OCI-LY3 (cell line): Measurements from ENCODE around the gene PXN.

Experiments
- H2AFZ ChIP-seq: fragments of 200-600, 300-600 bp; shearing (Covaris generic); 2 replicates; pipeline ENCODE4 v1.6.0; 2014; ENCODE audit warnings: antibody characterized with exemption, low read depth, low read length
- H3K27ac ChIP-seq: fragments of 200-600, 300-600 bp; sonication (generic); 2 replicates; pipeline ENCODE4 v1.5.1; 2014; ENCODE audit warnings: mild to moderate bottlenecking, low read length, moderate library complexity, mixed read lengths
- H3K27me3 ChIP-seq: fragments of 200-600, 300-600 bp; sonication (generic); 2 replicates; pipeline ENCODE4 v1.6.1; 2014; ENCODE audit warnings: low read depth, low read length, mixed read lengths
- H3K36me3 ChIP-seq: fragments of 200-600, 300-600 bp; sonication (generic); replicated peaks from 2 replicates; pipeline ENCODE3; 2014; ENCODE audit warnings: low read depth, low read length, mixed read lengths
- H3K4me1 ChIP-seq: fragments of 300-600, 200-600 bp; sonication (generic); 2 replicates; pipeline ENCODE4 v1.6.1; 2014; ENCODE audit warnings: low read length, mixed read lengths
- H3K4me2 ChIP-seq: fragments of 200-600, 300-600 bp; sonication (generic); 2 replicates; pipeline ENCODE4 v1.6.1; 2014; ENCODE audit warnings: low read length, mixed read lengths
- H3K4me3 ChIP-seq: fragments of 300-600, 200-600 bp; sonication (generic); 2 replicates; pipeline ENCODE4 v1.5.1; 2014; ENCODE audit warnings: antibody characterized with exemption, mild to moderate bottlenecking, low read length, moderate library complexity
- H3K79me2 ChIP-seq: fragments of 300-600, 200-600 bp; shearing (Covaris generic); 2 replicates; pipeline ENCODE4 v1.6.1; 2014; ENCODE audit warnings: mild to moderate bottlenecking, low read length, mixed read lengths
- H3K9ac ChIP-seq: fragments of 300-600, 200-600 bp; shearing (Covaris generic); 2 replicates; pipeline ENCODE4 v1.6.0; 2014; ENCODE audit warnings: mild to moderate bottlenecking, low read length, moderate library complexity
- H3K9me3 ChIP-seq: fragments of 200-600, 300-600 bp; shearing (Covaris generic); 2 replicates; pipeline ENCODE4 v1.6.1; 2014; ENCODE audit warnings: low read length, mixed read lengths; ENCODE audit not compliant: insufficient read depth
- H4K20me1 ChIP-seq: fragments of 200-600, 300-600 bp; sonication (generic); 2 replicates; pipeline ENCODE4 v1.6.1; 2016; ENCODE audit warnings: low read length, mixed read lengths; ENCODE audit not compliant: insufficient read depth
- CTCF ChIP-seq: fragments of 200-600, 300-600 bp; sonication (generic); IDR thresholded peaks from 2 replicates; pipeline ENCODE4 v1.5.1; 2014; ENCODE audit warnings: antibody characterized with exemption, low read length, low read depth
- EZH2phosphoT487 ChIP-seq: fragments of 200-600 bp; shearing (Covaris generic); IDR thresholded peaks from 2 replicates; pipeline ENCODE4 v1.6.1; 2018; ENCODE audit warnings: antibody characterized with exemption, mixed run types, low read depth

PXN gene

DNA sequence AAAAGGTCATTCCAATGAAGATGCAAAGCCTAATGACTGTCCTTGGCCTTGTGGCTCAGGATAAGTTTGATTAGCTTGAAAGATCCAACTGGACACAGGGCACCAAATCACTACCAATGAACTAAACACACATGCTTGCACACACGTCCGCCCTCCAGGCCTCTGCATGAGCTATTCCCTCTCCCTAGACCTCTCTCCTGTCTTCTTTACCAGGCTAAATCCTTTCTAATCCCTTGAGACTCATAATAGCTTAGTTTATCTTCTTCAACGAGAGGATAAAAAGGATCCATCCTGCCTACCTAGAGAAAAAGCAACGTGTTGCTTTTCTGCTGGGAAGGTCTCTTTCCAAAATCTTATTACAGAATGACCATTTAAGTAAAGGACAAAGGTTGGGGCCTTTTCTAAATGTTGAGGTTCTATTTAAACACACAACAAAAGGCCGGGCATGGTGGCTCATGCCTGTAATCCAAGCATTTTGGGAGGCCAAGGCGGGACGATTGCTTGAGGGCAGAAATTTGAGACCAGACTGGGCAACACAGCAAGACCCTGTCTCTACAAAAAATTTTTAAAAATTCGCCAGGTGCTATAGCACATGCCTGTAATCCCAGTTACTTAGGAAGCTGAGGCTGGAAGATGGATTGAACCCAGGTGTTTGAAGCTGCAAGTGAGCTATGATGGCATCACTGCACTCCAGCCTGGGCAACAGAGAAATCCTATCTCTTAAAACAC lies 22.4 kb downstream of the PXN start:
- Histone ChIP-seq H3K79me2 (no peaks in the 10 kb centered on the region), H3K9ac (no peak overlapping the region), H2AFZ (no peak overlapping the region), H4K20me1 (0 out of 2 replicates have a peak, but pooled peaks cover 3% of the 10 kb centered on the region), H3K4me1 (no peaks in the 10 kb centered on the region), H3K4me3 (no peak overlapping the region), H3K36me3 (no peaks in the 10 kb centered on the region), H3K27ac (no peak overlapping the region), H3K27me3 (peaks cover 18% of the 10 kb centered on the region), H3K9me3 (no peaks in the 10 kb centered on the region), H3K4me2 (no peak overlapping the region)
- TF ChIP-seq EZH2phosphoT487, result no peak
- TF ChIP-seq CTCF, result no peak

- Histone ChIP-seq H3K36me3 (no peaks in the 10 kb centered on the region), H3K9ac (no peak overlapping the region), H3K27me3 (peaks cover 11% of the 10 kb centered on the region), H4K20me1 (0 out of 2 replicates have a peak, but pooled peaks cover 3% of the 10 kb centered on the region), H3K4me1 (no peaks in the 10 kb centered on the region), H3K27ac (no peak overlapping the region), H3K79me2 (no peaks in the 10 kb centered on the region), H2AFZ (no peak overlapping the region), H3K9me3 (no peaks in the 10 kb centered on the region), H3K4me2 (no peak overlapping the region), H3K4me3 (no peak overlapping the region)
- TF ChIP-seq CTCF (no peak), EZH2phosphoT487 (no peak)
Observed at GRCh38 chr12:120242275-120242799, 23.2 kb downstream of the PXN start.

- Histone ChIP-seq H3K27me3 (peaks cover 7% of the 10 kb centered on the region), H3K36me3 (no peaks in the 10 kb centered on the region), H3K27ac (no peak overlapping the region), H3K4me2 (no peak overlapping the region), H3K4me3 (no peak overlapping the region), H4K20me1 (no peaks in the 10 kb centered on the region), H3K9ac (no peak overlapping the region), H3K79me2 (no peaks in the 10 kb centered on the region), H2AFZ (no peak overlapping the region), H3K4me1 (no peaks in the 10 kb centered on the region), H3K9me3 (no peaks in the 10 kb centered on the region)
- no peak for TF ChIP-seq EZH2phosphoT487
- no peak for TF ChIP-seq CTCF
Observed at GRCh38 chr12:120241561-120242274, 23.8 kb downstream of the PXN start.

- Histone ChIP-seq H3K79me2 (no peaks in the 10 kb centered on the region), H3K27ac (no peak overlapping the region), H3K27me3 (peaks cover 7% of the 10 kb centered on the region), H3K36me3 (no peaks in the 10 kb centered on the region), H3K4me1 (no peaks in the 10 kb centered on the region), H3K4me3 (no peak overlapping the region), H3K9me3 (no peaks in the 10 kb centered on the region), H3K4me2 (no peak overlapping the region), H3K9ac (no peak overlapping the region), H2AFZ (no peak overlapping the region), H4K20me1 (no peaks in the 10 kb centered on the region)
- TF ChIP-seq EZH2phosphoT487, result no peak
- TF ChIP-seq CTCF, result no peak
Observed at GRCh38 chr12:120240495-120240833, 25.1 kb downstream of the PXN start.
